H9 (cell line): ENCODE measurements around the gene HMX1. TPM values are rescaled to one million over a fixed set of nuclear protein-coding genes. Genes with fewer than 3 reads are reported as not detected.

Experiments
- DNase-seq: peaks from one replicate; pipeline ENCODE4 v3.0.0-alpha.2; 2017
- H2AFZ ChIP-seq: one replicate; pipeline ENCODE4 v1.6.1; 2013; ENCODE audit warnings: mild to moderate bottlenecking, low read length, control low read depth, moderate library complexity
- H2AK5ac ChIP-seq: 2 replicates; pipeline ENCODE4 v1.6.1; 2013; ENCODE audit warnings: low read length, control low read depth, mixed read lengths; ENCODE audit not compliant: insufficient read length
- H2BK120ac ChIP-seq: one replicate; pipeline ENCODE4 v1.6.1; 2013; ENCODE audit warnings: low read depth, mild to moderate bottlenecking, low read length, control low read depth, inconsistent platforms; ENCODE audit not compliant: poor library complexity, severe bottlenecking
- H2BK12ac ChIP-seq: 2 replicates; pipeline ENCODE4 v1.6.1; 2013; ENCODE audit warnings: low read length, control low read depth, mixed read lengths, low read depth; ENCODE audit not compliant: insufficient read length
- H2BK15ac ChIP-seq: 2 replicates; pipeline ENCODE4 v1.6.1; 2013; ENCODE audit warnings: low read depth, low read length, control low read depth
- H2BK20ac ChIP-seq: one replicate; pipeline ENCODE4 v1.6.1; 2013; ENCODE audit warnings: low read depth, mild to moderate bottlenecking, low read length, control low read depth, inconsistent platforms; ENCODE audit not compliant: poor library complexity, severe bottlenecking
- H2BK5ac ChIP-seq: 2 replicates; pipeline ENCODE4 v1.6.1; 2013; ENCODE audit warnings: low read length, control low read depth, mixed read lengths; ENCODE audit not compliant: insufficient read length
- H3K14ac ChIP-seq: 2 replicates; pipeline ENCODE4 v1.6.1; 2013; ENCODE audit warnings: low read length, control low read depth; ENCODE audit not compliant: insufficient read depth
- H3K18ac ChIP-seq: 2 replicates; pipeline ENCODE4 v1.6.1; 2013; ENCODE audit warnings: low read depth, mild to moderate bottlenecking, mixed read lengths, low read length, control low read depth; ENCODE audit not compliant: insufficient read length
- H3K23ac ChIP-seq: 2 replicates; pipeline ENCODE4 v1.6.1; 2013; ENCODE audit warnings: low read length, control low read depth, mixed read lengths, low read depth; ENCODE audit not compliant: insufficient read length
- H3K23me2 ChIP-seq: 2 replicates; pipeline ENCODE4 v1.6.1; 2013; ENCODE audit warnings: low read depth, mild to moderate bottlenecking, mixed read lengths, low read length, control low read depth; ENCODE audit not compliant: insufficient read length, poor library complexity, severe bottlenecking
- H3K27ac ChIP-seq: 2 replicates; pipeline ENCODE4 v1.5.1; 2013; ENCODE audit warnings: low read length, control low read depth, mixed read lengths, low read depth; ENCODE audit not compliant: insufficient read length
- H3K27me3 ChIP-seq: 2 replicates; pipeline ENCODE4 v1.6.1; 2013; ENCODE audit warnings: low read length, control low read depth, inconsistent platforms; ENCODE audit not compliant: insufficient read depth
- H3K4ac ChIP-seq: 2 replicates; pipeline ENCODE4 v1.6.1; 2013; ENCODE audit warnings: low read depth, mild to moderate bottlenecking, control low read depth, inconsistent platforms, low read length, moderate library complexity
- H3K4me1 ChIP-seq: 2 replicates; pipeline ENCODE4 v1.6.1; 2013; ENCODE audit warnings: low read length, control low read depth, inconsistent platforms; ENCODE audit not compliant: insufficient read depth
- H3K4me2 ChIP-seq: 2 replicates; pipeline ENCODE4 v1.6.1; 2013; ENCODE audit warnings: low read length, control low read depth, mixed read lengths; ENCODE audit not compliant: insufficient read length, insufficient read depth
- H3K56ac ChIP-seq: 2 replicates; pipeline ENCODE4 v1.6.1; 2013; ENCODE audit warnings: low read depth, mild to moderate bottlenecking, mixed read lengths, low read length, control low read depth; ENCODE audit not compliant: insufficient read length
- H3K79me1 ChIP-seq: 2 replicates; pipeline ENCODE4 v1.6.1; 2013; ENCODE audit warnings: low read depth, mild to moderate bottlenecking, moderate library complexity, low read length, control low read depth, inconsistent platforms; ENCODE audit not compliant: insufficient read depth, poor library complexity, severe bottlenecking
- H3K79me2 ChIP-seq: 2 replicates; pipeline ENCODE4 v1.6.1; 2013; ENCODE audit warnings: low read length, control low read depth, inconsistent platforms; ENCODE audit not compliant: insufficient read depth
- H3K9ac ChIP-seq: 2 replicates; pipeline ENCODE4 v1.6.1; 2013; ENCODE audit warnings: low read length, control low read depth, mixed read lengths; ENCODE audit not compliant: insufficient read length; ENCODE audit errors: extremely low read depth
- H3K9me3 ChIP-seq: one replicate; pipeline ENCODE4 v1.6.1; 2013; ENCODE audit warnings: low read depth, low read length, inconsistent platforms; ENCODE audit not compliant: control insufficient read depth
- H3T11ph ChIP-seq: one replicate; pipeline ENCODE4 v1.6.1; 2013; ENCODE audit warnings: mild to moderate bottlenecking, low read length, control low read depth, inconsistent platforms
- H4K20me1 ChIP-seq: one replicate; pipeline ENCODE4 v1.6.1; 2013; ENCODE audit not compliant: control insufficient read depth, insufficient read length, insufficient read depth
- H4K5ac ChIP-seq: 2 replicates; pipeline ENCODE4 v1.6.1; 2013; ENCODE audit warnings: low read depth, mild to moderate bottlenecking, mixed read lengths, low read length, control low read depth; ENCODE audit not compliant: insufficient read length
- H4K8ac ChIP-seq: replicated peaks from 2 replicates; pipeline ENCODE4 v1.6.1; 2013; ENCODE audit warnings: low read length, control low read depth, mixed read lengths, low read depth; ENCODE audit not compliant: insufficient read length
- H4K91ac ChIP-seq: 2 replicates; pipeline ENCODE4 v1.6.1; 2013; ENCODE audit warnings: low read depth, mild to moderate bottlenecking, moderate library complexity, mixed read lengths, low read length, control low read depth; ENCODE audit not compliant: insufficient read length
- H3K27ac Mint-ChIP-seq, 3 experiments: 2 replicates in 2 of 3; 3 replicates in 1 of 3; pipeline ENCODE4 v1.8.0; 2020 to 2021; ENCODE audit warnings: mixed read lengths in 3 of 3, mild to moderate bottlenecking in 1 of 3, moderate library complexity in 1 of 3
- H3K27me3 Mint-ChIP-seq: 2 replicates; pipeline ENCODE4 v1.8.0; 2021; ENCODE audit warnings: low read depth, mild to moderate bottlenecking, moderate library complexity, mixed read lengths
- H3K36me3 Mint-ChIP-seq, 3 experiments: 2 replicates in 2 of 3; 3 replicates in 1 of 3; pipeline ENCODE4 v1.8.0; 2020 to 2021; ENCODE audit warnings: low read depth in 3 of 3, mixed read lengths in 3 of 3; ENCODE audit not compliant: insufficient read depth in 1 of 3
- H3K4me1 Mint-ChIP-seq, 2 experiments: 2 replicates each; pipeline ENCODE4 v1.8.0; 2020; ENCODE audit warnings: mixed read lengths in 2 of 2
- H3K4me3 Mint-ChIP-seq, 2 experiments: 2 replicates in 1 of 2; 3 replicates in 1 of 2; pipeline ENCODE4 v1.8.0; 2020 to 2021; ENCODE audit warnings: mild to moderate bottlenecking in 2 of 2, mixed read lengths in 2 of 2, moderate library complexity in 1 of 2
- H3K9me3 Mint-ChIP-seq, 2 experiments: 2 replicates in 1 of 2; 3 replicates in 1 of 2; pipeline ENCODE4 v1.8.0; 2020; ENCODE audit warnings: mild to moderate bottlenecking in 2 of 2, mixed read lengths in 2 of 2, moderate library complexity in 1 of 2
- CTCF ChIP-seq: fragments of 200-600 bp; sonication (generic); conservative IDR thresholded peaks from 3 replicates; pipeline ENCODE4 v1.8.0; 2021; ENCODE audit warnings: antibody characterized with exemption, mild to moderate bottlenecking
- WGBS: extraction: QIAGEN DNeasy Blood & Tissue Kit; methylation state at CpG from one replicate; pipeline ENCODE4 v1.1.7; 2013; ENCODE audit warnings: missing lambda C conversion rate, low lambda C conversion rate, mixed read lengths; ENCODE audit not compliant: insufficient read length; ENCODE audit errors: extremely low coverage; 5-methylcytosine and 5-hydroxymethylcytosine counted together
- total RNA-seq: library from RNA; stranded (reverse); gene quantifications from 2 replicates; pipeline ENCODE4 v1.2.1, GENCODE V29; 2021

HMX1 gene
- total RNA-seq, 1 experiment from 2014 or later, result 0.26 TPM

- TF ChIP-seq CTCF, result no peak
- WGBS, result no CpG with 5 or more reads among the region's 6 CpGs
- Histone ChIP-seq H2AFZ (no peak overlapping the region), H3T11ph (no peak overlapping the region), H2BK120ac (no peak overlapping the region), H3K79me2 (no peaks in the 10 kb centered on the region), H2AK5ac (no peak overlapping the region), H3K18ac (no peak overlapping the region), H2BK5ac (no peak overlapping the region), H3K14ac (no peak overlapping the region), H4K8ac (no peak overlapping the region), H4K5ac (no peak overlapping the region), H2BK20ac (no peak overlapping the region), H3K4me2 (no peak overlapping the region), H3K4ac (no peak overlapping the region), H3K56ac (no peak overlapping the region), H3K79me1 (no peaks in the 10 kb centered on the region), H3K23ac (no peak overlapping the region), H2BK15ac (no peak overlapping the region), H4K91ac (no peak overlapping the region), H3K27me3 (no peaks in the 10 kb centered on the region; the same call in 1 of the 2 replicates), H3K27ac (no peak overlapping the region), H2BK12ac (no peak overlapping the region), H3K23me2 (no peaks in the 10 kb centered on the region), H3K9me3 (peaks cover 13% of the 10 kb centered on the region), H4K20me1 (no peaks in the 10 kb centered on the region), H3K4me1 (peaks cover 5% of the 10 kb centered on the region; the same call in 1 of the 2 replicates), H3K9ac (no peak overlapping the region)
- Mint-ChIP-seq H3K27me3 (peaks cover 76% of the 10 kb centered on the region), H3K36me3 (peaks cover 0 to 7% (median 3%) of the 10 kb centered on the region in 3 experiments; a peak in 3 of 7 replicates), H3K4me3 (no peak overlapping the region), H3K4me1 (peaks cover 15 to 18% of the 10 kb centered on the region in 2 experiments), H3K9me3 (peaks cover 29 to 30% of the 10 kb centered on the region in 2 experiments), H3K27ac (no peak overlapping the region)
- DNase-seq, result no peak
These were observed 29.7 kb upstream of the HMX1 start for GRCh38 chr4:8901335-8901734.
